AG09319 (cell line): Measurements from ENCODE around the gene PSMA7.
"Not testable (repeated sequence)": the region's sequence is repeated elsewhere in the genome, so short reads cannot be mapped to it uniquely, and the experiment has no call there.

Experiments
- DNase-seq: peaks from one replicate; pipeline ENCODE4 v3.0.0-alpha.2; 2010; ENCODE audit warnings: low read depth; ENCODE audit errors: extremely low read depth
- TF ChIP-seq, protein P1 (sequence below): IDR thresholded peaks from 2 replicates; pipeline ENCODE4 v1.5.1; 2011; ENCODE audit warnings: low read depth, mild to moderate bottlenecking, inconsistent platforms, low read length, moderate library complexity

PSMA7 gene

DNA sequence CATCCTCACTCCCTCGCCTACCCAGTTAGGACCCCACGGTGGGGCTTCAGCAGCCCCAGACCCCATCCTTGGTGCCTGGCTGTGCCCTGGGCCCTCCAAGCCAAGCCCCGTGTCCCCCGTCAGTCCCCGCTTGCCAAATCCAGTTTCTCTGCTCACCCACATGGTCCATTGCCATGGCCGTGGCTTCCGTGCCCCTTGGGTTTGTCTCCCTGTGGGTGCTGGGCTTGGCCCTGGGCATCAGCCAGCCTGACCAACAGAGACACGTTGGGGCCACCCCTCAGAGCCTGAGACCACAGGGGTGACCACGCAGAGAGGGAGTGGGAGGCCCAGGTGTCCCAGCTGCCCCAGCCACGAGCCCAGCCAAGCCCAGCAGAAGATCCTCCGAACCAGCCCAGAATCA lies 8.0 kb upstream of the PSMA7 start:
- DNase-seq, result no peak

DNA sequence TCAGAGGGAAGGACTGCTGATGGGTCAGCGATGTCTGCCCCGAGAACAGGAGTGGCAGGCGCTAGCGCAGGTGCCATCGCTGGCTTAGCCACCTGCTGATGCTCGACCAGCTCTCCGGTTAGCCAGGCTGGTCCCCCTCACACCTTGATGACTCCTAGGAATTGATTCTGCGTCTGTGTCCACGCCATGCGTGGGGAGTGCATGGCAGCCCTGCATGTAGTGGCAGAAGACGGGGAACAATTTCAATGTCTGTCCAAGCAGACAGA lies 7.0 kb upstream of the PSMA7 start:
- DNase-seq, result no peak
- TF ChIP-seq, protein P1, sequence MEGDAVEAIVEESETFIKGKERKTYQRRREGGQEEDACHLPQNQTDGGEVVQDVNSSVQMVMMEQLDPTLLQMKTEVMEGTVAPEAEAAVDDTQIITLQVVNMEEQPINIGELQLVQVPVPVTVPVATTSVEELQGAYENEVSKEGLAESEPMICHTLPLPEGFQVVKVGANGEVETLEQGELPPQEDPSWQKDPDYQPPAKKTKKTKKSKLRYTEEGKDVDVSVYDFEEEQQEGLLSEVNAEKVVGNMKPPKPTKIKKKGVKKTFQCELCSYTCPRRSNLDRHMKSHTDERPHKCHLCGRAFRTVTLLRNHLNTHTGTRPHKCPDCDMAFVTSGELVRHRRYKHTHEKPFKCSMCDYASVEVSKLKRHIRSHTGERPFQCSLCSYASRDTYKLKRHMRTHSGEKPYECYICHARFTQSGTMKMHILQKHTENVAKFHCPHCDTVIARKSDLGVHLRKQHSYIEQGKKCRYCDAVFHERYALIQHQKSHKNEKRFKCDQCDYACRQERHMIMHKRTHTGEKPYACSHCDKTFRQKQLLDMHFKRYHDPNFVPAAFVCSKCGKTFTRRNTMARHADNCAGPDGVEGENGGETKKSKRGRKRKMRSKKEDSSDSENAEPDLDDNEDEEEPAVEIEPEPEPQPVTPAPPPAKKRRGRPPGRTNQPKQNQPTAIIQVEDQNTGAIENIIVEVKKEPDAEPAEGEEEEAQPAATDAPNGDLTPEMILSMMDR, result no peak

More for the DNA sequence above, 8.0 kb upstream of the PSMA7 start:
- TF ChIP-seq, protein P1, result no peak

DNA sequence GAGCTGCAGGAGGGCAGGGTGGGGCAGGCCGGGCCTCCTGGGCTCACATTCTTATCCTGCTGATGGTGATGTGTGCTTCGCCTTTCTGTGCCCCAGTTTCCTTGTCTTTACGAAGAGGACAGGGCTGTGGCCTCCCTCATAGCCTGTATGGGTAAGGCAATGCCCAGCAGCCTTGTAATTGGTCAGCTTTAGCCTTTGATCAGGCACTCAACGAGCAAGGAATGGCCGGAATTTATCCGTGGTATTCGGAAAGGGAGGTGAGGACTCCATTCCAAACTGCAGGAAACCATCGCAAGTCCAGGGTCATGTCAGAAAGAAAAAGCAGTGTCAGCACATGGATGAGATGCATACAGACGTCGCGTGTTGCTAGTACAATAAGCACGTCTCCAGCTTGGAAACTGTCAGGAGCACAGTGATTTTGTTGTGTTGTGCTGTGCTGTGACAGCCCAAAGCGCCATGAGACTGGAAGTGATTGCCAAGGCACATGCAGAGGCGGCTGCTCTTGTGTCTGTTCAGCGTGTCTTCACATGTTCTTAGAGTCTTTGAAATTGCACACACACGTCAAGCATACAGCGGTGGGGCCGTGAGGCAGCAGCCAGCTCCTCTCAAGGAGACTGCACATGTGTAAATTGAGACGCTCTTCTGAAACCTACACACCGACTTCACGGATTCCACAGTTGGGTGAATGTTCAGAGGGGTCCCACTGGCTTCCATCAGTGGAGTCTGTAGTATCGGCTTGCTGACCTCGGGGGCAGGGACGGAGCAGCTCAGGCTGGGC lies 6.5 kb upstream of the PSMA7 start:
- TF ChIP-seq, protein P1, result no peak
- no peak for DNase-seq

DNA sequence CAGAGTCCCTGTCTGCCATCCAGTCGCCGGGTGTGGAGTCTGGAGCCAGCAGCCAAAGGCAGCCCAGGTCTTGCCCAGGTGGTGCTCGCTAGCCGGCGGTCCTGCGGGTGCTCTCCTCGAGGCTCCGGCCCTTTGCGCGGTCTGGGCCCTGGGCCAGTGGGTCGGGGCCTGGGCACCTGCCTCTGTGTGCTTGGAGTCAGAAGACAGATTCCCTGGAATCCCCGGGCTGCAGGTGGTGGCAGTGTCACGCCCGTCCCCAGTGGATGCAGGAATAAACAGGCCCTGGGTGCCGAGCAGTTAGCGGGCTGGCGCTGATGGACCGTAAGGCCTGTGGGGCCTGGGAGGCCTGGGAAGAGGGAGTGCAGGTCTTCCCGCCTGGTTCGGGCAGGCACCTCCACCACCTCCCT lies 5.7 kb upstream of the PSMA7 start:
- TF ChIP-seq, protein P1, result no peak
- DNase-seq, result no peak

DNA sequence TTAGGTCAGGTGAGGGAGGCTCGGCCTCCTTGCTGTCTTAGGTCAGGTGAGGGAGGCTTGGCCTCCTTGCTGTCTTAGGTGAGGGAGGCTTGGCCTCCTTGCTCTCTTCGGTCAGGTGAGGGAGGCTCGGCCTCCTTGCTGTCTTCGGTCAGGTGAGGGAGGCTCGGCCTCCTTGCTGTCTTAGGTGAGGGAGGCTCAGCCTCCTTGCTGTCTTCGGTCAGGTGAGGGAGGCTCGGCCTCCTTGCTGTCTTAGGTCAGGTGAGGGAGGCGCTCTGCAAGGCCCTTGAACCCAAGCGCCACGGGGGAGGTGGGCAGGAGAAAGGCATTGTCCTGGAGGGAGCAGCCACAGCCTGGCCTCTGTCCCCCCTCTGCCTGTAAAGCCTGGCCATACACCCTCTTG lies 5.2 kb upstream of the PSMA7 start:
- DNase-seq, result not testable (repeated sequence)

DNA sequence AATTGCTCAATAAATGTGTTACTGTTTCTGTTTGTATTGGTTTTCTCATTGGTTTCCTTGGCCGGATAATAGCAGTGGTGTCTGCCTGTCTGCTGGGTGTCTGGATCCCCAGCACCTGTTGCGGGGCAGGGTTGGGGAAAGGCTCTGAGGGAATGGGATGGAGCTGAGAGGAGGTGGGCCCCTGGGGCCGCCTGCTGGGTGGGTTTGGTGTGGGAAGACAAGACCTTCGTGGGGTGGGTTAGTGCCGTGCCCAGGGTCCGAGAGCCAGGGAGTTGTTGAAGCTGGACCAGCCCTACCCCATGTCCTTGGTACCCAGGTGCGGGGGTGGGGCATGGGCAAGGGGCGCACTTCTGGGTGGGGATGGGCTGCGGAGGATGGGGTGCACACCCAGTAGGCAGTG lies 4.3 kb upstream of the PSMA7 start:
- TF ChIP-seq, protein P1, result no peak
- no peak for DNase-seq

DNA sequence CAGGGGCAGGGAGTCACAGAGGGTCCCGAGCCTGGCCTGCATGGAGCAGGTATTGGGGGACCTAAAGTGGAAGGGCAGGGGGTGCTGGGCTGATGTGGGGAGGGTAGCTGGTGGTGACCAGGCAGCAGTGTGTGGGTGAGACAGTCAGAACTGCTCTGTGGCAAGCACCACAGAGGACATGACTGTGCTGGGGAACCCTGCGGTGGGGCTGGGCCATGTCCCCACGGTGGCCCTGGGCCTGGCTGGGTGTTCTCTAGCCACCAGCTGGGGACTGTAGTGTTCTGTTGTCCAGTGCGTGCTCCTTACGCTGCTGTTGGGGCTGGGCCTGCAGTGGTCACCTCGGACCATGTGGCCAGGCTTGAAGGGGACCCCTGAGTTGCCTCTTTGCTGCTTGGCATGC lies 3.9 kb upstream of the PSMA7 start:
- TF ChIP-seq, protein P1, result no peak
- DNase-seq, result no peak
